Fibroblast of pulmonary artery (primary cell): ENCODE measurements around the gene CHRNA5.

Source experiments
- DNase-seq: peaks from one replicate; pipeline ENCODE4 v3.0.0-alpha.2; 2010; ENCODE audit warnings: low read depth
- H3K4me3 ChIP-seq: replicated peaks from 2 replicates; pipeline ENCODE4 v1.5.1; 2011; ENCODE audit warnings: low read depth, mild to moderate bottlenecking, control low read depth, low read length, moderate library complexity
- TF ChIP-seq, protein P1 (sequence below): IDR thresholded peaks from 2 replicates; pipeline ENCODE4 v1.5.1; 2011; ENCODE audit warnings: mild to moderate bottlenecking, control low read depth, low read length, inconsistent platforms; ENCODE audit errors: missing control alignments

The CHRNA5 gene

DNA sequence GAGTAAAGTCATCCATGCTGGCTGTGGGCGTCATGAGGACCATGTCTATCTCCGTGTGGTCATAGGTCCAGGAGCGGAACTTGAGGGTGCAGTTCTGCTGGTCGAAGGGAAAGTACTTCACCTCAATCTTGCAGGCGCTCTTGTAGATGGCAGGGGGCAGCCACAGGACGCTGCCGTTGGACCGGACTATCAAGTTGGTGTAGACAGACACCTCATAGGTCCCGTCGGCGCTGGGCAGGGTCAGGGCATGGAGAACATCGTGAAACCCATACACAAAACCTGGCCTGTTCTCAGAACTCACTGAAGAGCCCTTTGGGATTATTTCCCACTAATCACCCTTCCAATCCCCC lies 64.4 kb downstream of the CHRNA5 start:
- no peak overlapping the region for H3K4me3 ChIP-seq
- no peak for DNase-seq
- TF ChIP-seq, protein P1, sequence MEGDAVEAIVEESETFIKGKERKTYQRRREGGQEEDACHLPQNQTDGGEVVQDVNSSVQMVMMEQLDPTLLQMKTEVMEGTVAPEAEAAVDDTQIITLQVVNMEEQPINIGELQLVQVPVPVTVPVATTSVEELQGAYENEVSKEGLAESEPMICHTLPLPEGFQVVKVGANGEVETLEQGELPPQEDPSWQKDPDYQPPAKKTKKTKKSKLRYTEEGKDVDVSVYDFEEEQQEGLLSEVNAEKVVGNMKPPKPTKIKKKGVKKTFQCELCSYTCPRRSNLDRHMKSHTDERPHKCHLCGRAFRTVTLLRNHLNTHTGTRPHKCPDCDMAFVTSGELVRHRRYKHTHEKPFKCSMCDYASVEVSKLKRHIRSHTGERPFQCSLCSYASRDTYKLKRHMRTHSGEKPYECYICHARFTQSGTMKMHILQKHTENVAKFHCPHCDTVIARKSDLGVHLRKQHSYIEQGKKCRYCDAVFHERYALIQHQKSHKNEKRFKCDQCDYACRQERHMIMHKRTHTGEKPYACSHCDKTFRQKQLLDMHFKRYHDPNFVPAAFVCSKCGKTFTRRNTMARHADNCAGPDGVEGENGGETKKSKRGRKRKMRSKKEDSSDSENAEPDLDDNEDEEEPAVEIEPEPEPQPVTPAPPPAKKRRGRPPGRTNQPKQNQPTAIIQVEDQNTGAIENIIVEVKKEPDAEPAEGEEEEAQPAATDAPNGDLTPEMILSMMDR, result no peak

DNA sequence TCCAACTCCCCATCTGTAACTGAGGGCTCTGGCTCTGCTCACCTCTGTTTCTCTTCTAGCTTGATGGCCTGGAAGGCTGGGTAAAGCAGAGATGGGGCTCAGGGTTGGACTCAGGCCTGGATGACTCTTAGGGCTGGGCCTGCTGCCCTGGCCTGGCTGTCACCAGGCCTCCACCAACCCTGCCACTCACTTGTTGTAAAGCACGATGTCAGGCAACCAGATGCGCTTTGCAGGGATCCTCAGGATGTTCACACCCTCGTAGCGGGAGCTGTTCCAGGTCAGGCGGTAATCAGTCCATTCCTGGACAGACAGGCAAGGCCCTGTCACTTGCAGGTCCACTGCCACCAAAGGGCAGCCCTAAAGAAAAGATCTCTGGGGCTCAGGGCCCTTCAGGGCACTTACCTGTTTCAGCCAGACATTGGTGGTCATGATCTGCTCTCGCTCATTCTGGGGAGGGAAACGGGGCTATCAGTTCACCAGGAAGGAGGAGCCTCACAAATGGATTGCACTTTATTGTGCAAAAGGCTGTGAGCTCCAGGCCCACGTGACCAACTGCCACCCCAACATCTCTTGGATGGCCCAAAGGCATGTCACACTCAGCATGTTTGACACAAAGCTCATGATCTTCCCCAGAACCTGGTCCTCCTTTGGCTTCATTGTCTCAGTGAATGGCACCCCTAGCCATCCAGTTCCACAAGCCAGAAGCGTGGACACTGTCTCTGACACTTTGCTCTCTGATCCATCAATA lies 65.7 kb downstream of the CHRNA5 start:
- DNase-seq, result no peak
- TF ChIP-seq, protein P1, result no peak
- no peak overlapping the region for H3K4me3 ChIP-seq

DNA sequence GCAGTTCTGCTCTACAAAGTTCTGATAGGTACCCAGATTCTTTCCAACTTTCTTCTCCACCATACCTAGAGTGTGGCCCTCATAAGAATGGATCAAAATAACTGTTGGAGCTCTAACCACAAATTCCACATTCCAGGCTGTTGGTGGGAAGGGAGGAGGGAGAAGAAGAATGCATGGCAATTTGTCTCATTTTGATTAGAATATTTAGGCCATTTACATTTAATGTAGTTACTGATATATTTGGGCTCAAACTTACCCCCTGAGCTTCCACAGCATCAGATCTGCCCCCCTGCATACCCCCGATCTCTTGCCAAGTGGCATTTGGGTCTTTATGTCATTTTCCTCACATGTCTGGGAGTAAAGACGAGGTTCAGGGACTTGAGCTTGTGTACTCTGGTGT lies 68.0 kb downstream of the CHRNA5 start:
- no peak for DNase-seq
- H3K4me3 ChIP-seq, result no peak overlapping the region
- TF ChIP-seq, protein P1, result no peak

DNA sequence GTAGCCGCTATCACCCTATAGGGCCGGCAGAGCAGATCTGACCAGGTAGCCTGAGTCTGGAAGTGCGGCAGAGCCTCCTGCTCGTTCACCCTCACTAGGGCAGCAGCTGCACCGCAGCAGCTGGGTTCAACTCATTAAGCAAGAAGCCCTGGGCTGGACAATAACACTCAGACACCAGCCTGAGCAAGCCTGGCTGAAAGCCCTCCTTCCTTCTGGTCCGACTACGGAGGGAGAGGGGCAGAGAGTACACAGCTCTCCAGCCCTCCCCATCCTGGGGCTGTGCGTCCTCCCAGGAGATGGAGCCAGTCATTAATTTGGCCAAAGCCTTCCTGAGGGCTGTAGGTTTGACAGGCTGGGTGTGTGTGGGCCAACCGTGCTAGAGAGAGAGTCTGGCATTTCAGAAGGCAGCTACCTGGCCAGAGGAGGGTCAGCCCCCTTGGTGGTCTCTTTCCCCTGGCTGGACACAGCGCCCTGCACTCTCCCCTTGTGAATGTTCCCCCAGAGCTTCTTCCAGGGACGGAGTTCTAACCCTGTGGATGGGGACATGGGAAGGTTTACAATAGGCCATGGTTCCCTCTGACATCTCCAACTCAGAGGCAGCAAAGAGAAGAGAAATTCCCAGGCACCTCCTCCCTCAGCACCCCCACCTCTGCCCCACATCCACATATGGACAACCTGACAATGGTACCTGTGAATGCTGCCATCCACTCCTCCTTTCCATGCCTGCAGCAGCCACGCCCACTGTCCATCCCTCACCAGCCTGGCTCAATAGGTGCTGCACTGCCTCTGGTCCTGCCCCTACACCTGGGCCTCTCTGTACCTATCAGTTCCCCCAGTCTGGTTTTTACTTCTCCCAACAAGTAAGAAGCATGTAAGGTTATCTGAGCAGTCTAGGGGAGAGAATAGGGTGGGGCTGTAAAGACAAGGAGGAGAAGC lies 69.2 kb downstream of the CHRNA5 start:
- no peak for DNase-seq
- TF ChIP-seq, protein P1, result no peak
- H3K4me3 ChIP-seq, result no peak overlapping the region

DNA sequence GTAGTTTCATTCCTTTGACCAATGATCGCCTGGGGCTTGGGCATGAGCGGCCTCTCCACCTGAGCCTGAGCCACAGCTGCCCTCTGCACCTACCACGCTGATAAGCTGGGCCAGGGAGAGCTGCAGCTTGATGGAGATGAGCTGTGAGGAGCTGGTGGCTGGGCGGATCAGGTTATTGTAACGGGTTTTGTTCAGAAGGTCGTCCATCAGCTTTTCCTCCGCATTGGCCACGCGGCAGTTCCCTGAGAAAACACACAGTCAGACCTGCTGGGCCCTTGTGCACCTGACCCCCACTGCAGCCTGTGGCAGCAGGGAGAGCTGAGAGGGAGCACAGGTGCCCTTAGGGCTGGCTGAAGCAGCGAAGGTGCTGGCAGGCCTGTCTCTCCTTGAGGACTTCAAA lies 70.0 kb downstream of the CHRNA5 start:
- TF ChIP-seq, protein P1, result no peak
- H3K4me3 ChIP-seq, result no peak overlapping the region
- no peak for DNase-seq

DNA sequence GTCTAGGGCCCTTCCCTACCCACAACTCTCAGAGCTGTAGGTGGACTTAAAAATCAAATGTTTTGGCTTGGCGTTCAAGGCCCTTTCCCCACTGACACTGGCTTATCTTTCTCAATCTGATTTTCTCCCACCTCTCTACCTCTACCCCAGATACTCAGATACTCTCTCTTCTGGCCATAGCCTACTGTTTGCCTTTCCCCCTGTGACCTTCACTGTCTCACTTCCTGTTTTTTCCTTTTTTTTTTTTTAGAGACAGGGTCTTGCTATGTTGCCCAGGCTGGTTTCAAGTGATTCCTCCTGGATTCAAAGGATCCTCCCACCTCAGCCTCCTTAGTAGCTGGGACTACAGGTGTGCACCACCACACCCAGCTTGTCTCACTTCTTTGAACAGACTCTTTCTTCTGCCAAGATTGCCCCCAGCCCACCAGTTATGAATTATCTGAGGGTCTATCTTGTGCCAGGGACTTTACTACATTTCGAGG lies 71.1 kb downstream of the CHRNA5 start:
- TF ChIP-seq, protein P1, result no peak
- DNase-seq, result no peak

More for the DNA sequence above, 71.1 kb downstream of the CHRNA5 start:
- no peak overlapping the region for H3K4me3 ChIP-seq
